Adrenal gland (tissue), 5 donors: ENCODE measurements around the gene CTRB2.

Experiments used
- POLR2A ChIP-seq, 2 donors: fragments of 450-650 bp; IDR thresholded peaks; one replicate each; pipeline ENCODE4 v1.6.1; 2017; ENCODE audit warnings: antibody characterized with exemption in 2 of 2, mild to moderate bottlenecking in 2 of 2, moderate library complexity in 1 of 2
- TF ChIP-seq, protein P1 (sequence below), 6 experiments: fragments of 450-650 bp in 4 of 6; fragments of 200-600 bp in 2 of 6; sonication (generic) in 1 of 6; IDR thresholded peaks; 1 replicate in 5 of 6; 2 replicates in 1 of 6; pipeline versions ENCODE4 v1.5.1 to v1.8.0; 2016 to 2021; ENCODE audit warnings: antibody characterized with exemption in 6 of 6, mild to moderate bottlenecking in 2 of 6, moderate library complexity in 1 of 6
- donor health status: DM: no; HTN: no; CAD: no.

DNA sequence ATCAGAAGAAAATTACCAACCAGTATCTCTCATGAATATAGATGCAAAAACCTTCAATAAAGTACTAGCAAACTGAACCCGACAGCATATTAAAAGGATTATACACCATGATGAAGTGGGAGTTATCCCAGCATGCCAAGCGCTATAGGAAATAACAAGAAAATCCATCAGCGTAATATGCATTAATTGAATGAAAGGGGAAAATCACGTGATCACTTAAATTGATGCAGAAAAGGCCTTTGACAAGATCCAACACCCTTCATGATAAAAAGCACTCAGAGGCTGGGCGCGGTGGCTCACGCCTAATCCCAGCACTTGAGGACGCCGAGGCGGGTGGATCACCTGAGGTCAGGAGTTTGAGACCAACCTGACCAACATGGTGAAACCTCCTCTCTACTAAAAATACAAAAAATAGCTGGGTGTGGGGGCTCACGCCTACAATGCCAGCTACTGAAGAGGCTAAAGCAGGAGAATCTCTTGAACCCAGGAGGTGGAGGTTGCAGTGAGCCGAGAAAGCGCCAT, 4.8 kb downstream of the CTRB2 start:
- TF ChIP-seq, protein P1, sequence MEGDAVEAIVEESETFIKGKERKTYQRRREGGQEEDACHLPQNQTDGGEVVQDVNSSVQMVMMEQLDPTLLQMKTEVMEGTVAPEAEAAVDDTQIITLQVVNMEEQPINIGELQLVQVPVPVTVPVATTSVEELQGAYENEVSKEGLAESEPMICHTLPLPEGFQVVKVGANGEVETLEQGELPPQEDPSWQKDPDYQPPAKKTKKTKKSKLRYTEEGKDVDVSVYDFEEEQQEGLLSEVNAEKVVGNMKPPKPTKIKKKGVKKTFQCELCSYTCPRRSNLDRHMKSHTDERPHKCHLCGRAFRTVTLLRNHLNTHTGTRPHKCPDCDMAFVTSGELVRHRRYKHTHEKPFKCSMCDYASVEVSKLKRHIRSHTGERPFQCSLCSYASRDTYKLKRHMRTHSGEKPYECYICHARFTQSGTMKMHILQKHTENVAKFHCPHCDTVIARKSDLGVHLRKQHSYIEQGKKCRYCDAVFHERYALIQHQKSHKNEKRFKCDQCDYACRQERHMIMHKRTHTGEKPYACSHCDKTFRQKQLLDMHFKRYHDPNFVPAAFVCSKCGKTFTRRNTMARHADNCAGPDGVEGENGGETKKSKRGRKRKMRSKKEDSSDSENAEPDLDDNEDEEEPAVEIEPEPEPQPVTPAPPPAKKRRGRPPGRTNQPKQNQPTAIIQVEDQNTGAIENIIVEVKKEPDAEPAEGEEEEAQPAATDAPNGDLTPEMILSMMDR (IDR thresholded peaks at IDR 0.05): no peak
- TF ChIP-seq POLR2A (IDR thresholded peaks at IDR 0.05): no peak
